HG03460 (cell line): ENCODE measurements around the gene CHIT1.

Experiments
- ATAC-seq: cut with Tn5 transposase; IDR thresholded peaks from one replicate; pipeline ENCODE4 v1.9.1; 2021; ENCODE audit not compliant: unreplicated experiment

CHIT1 gene

DNA sequence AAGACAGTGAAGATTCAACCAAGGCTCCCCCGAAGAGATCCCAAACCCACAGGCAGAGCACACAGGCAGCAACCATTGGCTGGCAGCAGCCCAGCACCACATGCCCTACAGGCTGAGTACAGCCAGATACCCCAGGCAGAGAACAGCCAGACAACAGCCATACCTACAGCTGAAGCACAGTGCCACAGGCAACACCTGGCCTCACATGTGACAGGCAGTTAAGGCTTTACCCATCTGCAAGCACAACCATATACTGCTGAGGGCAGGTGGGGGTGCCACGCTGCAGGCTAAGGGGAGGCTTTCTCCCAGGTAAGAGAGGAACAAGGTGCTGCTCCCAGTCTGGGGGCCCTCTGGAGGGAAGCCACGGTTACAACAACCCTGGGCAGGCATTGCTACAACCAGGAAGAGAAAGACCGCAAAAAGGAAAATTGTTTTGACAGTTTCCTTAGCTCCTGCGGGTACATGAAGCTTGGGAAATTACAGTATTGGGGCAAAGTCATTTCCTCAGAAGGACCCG lies 12.3 kb downstream of the CHIT1 start:
- no peak for ATAC-seq

DNA sequence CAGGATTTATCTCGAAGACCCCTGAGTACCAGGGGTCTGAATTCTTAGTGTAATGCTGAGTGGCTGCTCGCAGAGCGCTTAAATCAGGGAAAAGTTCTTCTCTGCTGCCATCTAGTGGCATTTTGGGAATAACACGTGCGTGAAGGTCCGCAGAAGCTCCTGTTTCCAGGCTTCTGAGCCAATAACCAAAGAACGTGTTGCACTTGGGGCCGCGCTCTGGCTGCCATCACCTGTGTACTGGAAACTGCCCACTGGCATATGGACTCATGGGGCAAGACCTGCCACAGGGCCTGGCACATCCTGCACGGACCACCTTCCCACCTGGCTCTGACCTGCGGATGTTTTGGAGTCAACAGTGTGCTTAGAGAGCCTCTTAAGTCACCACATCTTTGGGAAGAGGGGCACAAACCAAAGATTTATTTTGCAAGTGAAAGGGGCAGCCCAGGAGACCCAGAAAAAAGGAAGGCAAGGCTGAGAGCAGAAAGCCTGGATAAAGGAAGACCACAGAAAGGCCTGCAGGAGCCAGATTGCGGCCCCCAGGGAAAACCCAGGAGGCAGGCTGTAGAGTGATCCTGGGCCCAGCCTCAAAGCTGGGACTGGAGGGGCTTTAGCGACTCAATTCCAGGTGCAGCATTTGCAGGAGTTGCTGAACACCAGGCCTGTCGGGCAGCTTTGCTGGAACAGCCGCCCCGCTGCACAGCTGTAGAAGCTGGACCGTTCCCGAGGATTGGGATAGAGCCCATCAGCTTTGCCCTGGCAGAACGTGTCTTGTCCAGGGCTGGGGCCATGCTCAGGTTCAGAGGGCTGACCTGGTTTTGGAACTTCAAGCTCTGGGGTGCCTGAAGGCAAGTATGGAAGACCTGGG lies 13.0 kb downstream of the CHIT1 start:
- no peak for ATAC-seq

DNA sequence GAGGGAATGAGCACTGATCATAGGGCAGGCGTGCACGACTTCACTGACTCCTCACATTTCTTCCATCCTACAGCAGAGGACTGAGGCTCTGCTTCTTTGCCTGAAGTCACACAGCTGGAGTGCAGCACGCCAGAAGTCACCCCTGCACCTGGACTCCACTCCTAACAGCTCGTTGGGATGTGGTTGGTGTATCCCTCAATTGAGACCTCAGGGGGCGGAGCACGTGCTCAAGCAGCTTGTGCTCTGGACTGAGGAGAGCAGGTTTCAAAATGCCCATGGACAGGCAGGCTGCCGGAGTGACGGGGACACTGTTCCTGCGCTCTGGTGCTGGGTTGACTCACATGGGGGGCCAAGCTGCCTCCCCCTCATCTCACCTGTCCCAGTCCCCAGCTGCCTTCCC lies 13.9 kb downstream of the CHIT1 start:
- ATAC-seq: no peak

DNA sequence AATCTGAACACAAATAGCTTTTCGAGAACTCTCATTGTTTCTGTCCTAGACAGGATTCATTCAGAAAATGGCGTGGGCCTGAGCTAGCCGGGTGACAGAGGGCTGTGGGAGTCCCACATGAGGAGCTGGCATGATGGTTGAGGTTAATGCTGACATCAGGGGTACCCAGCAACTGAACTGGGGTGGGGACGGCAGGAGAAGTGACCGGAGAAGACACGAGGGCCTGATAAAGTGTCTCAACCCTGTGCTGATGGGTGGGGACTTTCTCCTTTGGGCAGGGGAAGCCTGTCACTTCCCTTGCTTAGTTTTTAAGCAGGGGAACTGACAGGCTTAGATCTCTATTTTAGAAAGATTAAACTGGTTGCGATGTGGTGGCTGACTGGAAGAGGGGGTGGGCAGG lies 14.6 kb downstream of the CHIT1 start:
- no peak for ATAC-seq

DNA sequence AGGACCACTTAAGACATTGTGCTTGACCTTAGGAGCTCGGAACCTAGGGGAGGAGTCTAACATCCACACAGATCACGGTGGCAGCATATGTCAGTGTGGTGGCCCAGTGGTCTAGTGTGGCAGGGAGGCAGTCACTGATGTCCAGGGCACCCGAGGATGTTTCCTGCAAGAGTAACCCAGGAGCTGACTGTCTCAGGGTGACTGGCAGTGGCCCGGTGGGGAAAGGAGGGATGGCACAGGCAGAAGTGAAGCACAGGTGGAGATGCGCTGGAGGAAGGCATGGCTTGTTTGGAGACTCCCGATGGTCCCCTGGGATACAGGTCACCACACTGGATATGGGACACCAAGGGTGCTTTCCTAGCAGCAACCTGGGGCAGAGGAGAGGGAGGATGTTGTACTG lies 16.3 kb downstream of the CHIT1 start:
- no peak for ATAC-seq

DNA sequence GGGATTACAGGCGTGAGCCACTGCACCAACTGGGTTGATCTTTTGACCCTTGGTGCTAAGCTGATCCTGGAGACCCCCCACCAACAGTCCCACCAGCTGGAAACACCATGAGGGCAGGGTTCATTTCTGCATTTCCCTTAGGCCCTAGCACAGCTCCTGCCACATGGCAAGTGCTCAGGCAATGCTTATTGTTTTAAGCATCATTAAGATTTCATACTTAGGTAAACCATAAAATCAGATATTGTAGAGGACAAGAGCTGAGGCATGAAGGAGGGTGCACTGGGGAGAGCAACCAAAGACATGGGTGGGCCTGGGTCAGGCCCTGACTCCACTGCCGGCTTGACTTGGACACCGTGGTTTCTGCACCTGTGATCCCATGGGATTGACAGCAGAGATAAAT lies 17.7 kb downstream of the CHIT1 start:
- ATAC-seq: no peak

DNA sequence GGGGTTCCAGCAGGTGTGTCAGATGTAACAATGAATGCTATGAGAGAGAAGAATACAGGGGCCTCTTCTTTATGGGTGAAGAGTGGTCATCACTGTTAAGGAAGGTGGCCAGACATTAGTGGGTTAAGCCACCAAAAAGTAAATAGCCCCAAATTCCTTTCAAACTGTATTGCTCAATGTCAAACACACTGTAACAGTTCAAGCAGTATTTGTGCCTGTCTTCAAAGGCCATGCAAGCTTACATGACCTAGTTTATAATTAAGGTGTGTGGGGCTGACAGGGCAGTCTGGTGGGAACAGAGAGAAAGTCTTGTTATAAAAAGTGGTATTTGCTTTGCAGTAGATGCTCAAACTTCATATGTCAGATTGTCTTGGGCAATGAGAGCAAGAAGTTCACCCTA lies 18.5 kb downstream of the CHIT1 start:
- ATAC-seq: no peak

DNA sequence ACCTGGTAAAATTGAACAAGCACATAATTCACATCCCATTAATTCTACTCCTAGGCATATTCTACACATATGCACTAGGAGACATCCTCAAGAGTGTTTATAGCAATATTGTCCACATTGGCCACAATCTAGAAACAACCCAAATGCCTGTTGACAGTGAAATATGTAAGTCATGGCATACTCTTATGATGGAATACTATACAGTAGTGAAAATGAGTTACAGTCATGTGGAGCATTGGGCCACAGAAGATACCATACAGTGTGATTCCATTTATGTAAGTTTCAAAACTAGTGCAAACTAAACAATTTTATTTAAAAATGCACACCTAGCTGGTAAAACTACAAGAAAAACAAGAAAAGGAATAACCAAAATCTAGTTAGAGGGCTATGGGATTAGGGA lies 19.1 kb downstream of the CHIT1 start:
- no peak for ATAC-seq

DNA sequence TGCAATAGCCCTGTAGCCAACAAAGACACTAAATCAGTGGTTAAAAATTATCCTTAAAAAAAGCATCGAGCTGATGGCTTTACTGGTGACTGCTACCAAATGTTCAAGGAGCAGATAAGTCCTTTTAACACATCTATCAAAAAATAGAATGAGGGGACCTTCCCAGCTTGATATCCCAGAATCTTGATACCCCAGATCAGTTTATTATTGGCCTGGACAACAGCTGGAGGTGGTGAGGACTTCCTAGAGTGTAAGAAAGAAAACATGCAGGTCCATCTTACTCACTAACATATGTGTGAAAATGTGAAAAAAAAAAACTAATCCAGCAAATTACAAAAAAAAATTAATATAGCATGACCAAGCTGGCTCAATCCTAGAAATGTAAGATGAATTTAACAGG lies 21.3 kb downstream of the CHIT1 start:
- no peak for ATAC-seq

DNA sequence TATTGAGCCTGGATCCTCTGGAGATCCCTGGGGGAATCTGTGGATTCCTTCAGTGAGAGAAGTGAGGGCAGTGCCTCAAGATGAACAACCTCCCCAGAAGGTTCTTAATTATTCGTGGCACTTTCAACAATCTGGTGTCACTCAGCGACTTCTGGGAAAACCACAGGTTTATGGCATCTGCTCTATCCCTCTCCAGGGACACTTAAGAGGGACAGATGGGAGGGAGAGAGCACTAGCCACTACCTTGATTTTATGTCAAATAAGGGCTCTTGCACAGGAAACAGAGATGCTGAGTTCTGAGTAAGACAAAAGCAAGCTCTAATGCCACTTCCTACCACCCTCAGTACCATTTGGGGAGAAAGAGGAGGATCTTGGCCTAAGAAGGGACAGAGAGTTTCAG lies 21.7 kb downstream of the CHIT1 start:
- no peak for ATAC-seq

DNA sequence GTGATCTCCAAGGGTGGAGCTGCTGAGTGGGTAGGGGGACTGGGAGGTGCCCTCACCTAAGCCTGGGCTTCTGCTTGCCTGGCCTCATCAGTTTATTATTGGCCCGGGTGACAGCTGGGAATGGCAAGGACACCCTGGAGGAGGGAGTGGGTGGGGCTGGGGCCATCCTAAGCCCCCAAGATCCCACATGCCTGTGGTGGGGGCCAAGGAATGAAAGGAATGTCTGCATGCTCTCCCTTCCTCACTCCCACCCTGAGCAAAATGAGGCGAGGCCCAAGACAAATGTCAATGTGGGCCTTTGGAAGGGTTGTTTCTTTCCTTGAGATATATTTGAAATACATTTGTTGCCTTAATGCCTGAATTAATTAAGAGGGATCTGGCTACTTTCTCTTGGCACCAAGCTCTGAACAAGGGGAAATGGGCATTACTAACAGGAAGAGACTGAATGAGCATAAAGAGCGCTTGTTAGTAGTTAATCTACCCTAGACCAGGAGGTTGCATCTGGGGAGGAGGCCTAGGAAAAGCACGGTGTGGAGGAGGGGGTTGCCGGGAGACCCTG lies 23.3 kb downstream of the CHIT1 start:
- ATAC-seq: no peak

DNA sequence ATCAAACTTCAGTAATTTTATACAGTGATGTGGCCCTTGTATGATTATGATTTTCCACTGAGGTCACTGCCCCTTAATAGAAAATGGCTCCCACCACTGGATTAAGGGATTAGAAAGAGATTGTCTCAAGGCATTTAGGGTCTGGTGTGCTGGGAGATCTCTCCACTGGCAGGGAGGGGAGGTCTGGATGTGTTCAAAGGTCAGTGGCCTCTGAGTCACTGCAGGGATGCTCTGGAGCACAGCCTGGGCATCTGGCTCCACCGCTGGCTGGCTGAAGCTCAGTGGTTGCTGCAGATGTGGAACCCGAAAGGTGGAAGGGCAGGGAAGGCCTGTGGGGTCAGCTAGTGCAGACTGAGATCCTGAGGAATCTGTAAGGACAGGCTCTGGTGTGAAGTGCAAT lies 24.7 kb downstream of the CHIT1 start:
- no peak for ATAC-seq

DNA sequence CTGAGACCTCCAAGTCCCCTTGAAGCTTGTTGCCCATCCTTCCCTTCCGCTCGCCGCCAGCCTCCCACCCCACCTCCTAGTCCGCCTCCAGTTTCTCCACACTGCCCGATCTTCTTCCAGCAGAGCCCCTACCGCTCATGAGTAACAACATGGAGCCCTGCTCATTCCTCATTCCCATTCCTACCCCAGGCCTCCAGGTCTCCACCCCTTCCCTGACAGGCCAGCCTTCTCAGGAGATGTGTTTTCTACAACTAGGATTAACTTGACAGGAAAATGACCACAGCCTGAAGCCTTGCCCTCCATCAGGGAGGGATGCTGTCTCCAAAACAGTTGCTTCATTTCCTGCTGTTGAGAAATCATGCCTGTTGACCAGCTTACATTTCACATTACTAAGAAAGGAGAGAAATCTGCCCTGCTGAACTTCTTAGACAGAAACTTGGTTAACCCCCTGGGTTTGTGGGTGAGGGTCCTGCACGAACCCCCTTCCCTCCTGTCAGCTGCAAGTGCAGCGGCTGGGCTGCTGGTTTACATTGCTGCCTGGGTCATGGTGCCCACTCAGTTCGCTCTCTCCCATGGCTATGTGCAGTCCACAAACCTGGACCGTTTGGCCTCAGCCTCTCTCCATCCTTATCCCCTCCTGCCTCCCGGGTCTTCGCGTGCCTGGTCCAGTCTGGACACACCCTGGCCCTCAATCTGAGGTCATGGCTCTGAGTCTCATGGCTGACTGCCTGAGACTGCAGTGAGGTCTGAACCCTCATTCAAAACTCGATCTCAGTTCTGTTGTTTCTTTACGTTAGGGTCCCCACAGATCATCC lies 26.8 kb downstream of the CHIT1 start:
- no peak for ATAC-seq

DNA sequence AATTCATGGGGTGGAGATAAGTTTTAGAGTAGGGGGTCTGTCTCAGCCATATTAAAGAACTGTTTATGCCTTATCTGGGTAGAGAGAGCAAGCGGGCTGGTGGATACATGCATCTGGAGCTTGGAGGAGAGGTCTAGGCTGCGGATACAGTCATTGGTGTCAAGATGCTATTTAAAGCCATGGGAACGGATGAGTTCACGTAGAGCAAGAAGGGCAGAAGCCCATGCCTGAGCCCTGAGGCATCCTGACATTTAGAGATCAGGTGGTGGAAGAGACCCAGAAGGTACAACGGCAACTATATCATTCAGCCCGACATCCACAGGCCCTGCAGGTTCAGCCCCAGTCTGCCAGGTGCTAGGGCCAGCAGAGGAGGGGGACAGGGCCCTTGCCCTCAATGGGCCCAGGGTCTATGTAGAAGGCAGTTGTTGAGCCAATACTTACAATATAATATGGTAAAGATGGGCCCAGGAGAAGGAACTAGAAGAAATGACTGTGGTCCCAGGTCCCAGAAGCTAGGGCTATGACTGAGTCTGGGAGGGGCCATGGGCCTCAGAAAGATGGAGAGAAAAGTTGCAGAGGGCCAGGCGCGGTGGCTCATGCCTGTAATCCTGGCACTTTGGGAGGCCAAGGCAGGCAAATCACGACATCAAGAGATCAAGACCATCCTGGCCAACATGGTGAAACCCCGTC lies 27.8 kb downstream of the CHIT1 start:
- ATAC-seq: no peak

DNA sequence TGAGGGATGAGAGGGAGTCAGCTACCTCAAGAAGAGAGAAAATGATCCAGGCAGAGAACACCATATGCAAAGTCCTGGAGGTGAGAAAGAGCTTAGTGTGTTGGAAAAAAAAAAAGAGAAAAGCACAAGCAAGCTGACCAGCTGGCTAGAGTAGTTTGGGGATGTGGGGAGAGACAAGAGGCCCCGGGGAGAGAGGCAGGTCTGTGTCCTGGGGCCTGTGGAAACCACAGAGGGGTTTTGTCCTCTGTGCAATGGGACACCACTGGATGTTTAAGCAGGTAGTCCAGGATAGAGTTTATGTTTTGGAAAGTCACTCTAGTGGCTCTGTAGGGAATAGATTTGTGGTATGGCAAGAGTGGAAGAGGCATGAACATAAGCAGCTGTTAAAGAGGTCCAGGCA lies 28.6 kb downstream of the CHIT1 start:
- no peak for ATAC-seq

DNA sequence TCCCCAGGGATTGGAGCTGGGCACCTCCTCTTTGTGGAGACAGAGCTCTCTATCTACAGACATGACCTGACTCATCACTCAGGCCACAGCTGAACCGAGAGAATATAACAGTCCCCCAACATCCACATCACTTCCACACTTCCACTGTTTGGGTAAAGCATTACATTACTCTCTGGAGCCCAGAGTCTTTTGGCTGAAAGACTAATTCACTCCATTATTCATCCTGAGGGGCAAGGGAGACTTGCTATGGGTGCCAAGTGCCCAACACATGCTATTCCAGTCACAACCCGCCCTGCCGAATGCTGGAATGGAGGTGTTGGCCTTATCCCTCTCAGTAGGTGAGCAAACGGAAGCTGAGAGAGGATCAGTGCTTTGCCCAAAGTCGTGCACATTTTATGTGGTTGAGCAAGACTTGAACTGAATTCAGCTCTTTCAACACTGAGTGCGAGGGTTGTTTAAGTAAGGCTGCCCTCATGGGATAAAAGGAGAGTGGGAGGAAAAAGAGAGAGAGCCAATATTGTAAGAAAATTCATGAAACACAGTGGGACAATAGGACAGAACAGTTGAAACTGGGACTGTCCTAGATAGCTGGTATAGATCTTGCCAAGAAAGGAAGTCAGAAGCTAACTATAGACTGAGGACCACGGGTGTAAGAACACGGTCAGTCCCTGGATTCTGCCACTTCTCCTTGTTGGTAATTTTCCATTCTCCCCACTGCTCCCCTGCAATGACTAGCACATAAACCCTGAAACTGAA lies 29.5 kb downstream of the CHIT1 start:
- ATAC-seq: no peak

DNA sequence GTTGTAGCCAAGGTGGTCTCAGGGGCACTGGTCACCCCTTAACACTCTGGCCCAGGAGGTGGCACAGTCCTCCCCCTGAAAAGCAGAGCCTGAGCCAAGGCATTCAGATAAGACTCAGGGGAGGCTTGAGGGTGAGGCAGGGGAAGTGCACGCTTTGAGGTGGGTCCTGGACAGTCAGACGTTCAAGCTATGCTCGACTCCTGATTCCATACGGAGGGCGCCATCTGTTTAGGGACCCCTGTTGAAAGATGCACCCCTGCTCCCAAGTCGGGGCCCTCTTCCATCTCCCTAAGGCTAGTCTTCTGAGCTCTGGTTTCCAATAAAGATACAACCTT lies 30.0 kb downstream of the CHIT1 start:
- ATAC-seq: no peak

DNA sequence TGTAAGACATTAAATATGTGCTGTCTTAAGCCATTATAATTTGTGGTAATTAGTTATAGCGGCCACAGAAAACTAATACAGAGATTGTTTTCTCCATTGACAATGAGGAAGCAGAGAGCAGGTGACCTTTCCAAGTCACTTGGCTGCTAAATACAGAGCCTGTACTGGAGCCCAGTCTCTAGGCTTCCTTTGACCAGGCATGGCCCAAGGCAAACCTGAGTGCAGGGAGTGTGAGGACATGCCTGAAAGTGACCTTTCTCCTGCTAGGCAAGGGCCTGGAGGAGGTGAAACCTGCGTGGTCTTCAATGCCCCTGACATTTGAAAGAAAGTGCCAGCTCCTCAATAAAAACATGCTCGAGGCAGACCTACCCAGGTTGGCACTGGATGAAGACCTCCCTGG lies 30.5 kb downstream of the CHIT1 start:
- ATAC-seq: no peak

DNA sequence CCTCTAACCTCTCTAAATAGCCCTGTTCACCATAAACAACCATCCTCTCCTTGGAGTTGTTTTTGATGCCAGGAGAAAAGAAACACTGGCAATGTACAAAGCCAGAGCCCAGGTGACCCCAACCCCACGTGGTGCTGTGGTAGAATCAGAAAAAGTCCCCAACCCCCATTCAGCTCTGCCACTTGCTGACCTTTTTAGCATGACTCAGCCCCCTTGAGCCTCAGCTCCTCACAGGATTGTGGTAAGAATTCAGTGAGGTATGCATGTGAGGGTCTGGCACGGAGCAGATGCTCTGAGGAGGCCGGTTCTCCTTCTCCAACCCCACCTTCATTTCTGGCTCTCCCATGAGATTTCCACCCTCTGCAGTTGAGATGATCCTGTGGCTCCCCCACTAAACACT lies 31.8 kb downstream of the CHIT1 start:
- ATAC-seq: no peak

DNA sequence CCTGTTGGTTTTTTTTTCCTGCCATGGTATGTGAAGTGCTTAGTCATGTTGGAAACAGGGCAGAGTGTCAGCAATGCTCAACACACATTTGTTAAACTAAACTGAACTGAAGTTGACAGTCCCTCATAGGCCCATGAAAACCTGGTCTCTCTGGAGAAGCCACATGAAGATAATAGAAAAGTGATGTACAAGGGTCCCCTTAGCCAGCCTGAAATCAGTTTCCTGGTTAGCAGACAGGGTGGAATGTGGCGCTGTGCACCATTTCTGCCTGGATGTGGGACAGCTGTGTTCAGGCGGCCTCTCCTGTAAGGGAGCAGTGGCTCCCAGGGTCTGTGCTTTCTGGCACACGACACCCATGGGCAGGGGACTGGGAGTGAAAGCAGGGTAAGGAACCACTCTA lies 33.1 kb downstream of the CHIT1 start:
- no peak for ATAC-seq

DNA sequence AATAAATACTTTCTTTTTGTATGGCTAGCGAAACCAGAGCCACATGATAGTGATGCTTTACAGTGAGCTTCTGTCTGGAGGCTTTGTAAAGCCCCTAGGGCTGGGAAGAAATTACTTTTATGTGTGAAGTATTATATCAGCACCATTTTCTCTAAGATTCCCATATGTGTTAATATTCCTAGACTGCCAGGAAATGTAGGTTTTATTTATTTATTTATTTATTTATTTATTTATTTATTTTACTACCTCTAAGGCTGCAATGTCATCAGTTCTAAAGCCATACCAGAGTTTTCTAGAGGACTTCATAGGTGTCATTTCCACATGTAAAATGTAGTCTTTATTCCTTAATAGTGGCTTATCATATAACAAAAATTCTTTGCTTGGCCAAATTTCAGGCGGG lies 38.5 kb downstream of the CHIT1 start:
- ATAC-seq: no peak
